Left hindlimb (tissue), 1 donor: ENCODE measurements around the gene AGTRAP.

Experiments
- DNase-seq: peaks from one replicate; pipeline ENCODE4 v3.0.0-alpha.2; 2018

AGTRAP gene, protein sequence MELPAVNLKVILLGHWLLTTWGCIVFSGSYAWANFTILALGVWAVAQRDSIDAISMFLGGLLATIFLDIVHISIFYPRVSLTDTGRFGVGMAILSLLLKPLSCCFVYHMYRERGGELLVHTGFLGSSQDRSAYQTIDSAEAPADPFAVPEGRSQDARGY

DNA sequence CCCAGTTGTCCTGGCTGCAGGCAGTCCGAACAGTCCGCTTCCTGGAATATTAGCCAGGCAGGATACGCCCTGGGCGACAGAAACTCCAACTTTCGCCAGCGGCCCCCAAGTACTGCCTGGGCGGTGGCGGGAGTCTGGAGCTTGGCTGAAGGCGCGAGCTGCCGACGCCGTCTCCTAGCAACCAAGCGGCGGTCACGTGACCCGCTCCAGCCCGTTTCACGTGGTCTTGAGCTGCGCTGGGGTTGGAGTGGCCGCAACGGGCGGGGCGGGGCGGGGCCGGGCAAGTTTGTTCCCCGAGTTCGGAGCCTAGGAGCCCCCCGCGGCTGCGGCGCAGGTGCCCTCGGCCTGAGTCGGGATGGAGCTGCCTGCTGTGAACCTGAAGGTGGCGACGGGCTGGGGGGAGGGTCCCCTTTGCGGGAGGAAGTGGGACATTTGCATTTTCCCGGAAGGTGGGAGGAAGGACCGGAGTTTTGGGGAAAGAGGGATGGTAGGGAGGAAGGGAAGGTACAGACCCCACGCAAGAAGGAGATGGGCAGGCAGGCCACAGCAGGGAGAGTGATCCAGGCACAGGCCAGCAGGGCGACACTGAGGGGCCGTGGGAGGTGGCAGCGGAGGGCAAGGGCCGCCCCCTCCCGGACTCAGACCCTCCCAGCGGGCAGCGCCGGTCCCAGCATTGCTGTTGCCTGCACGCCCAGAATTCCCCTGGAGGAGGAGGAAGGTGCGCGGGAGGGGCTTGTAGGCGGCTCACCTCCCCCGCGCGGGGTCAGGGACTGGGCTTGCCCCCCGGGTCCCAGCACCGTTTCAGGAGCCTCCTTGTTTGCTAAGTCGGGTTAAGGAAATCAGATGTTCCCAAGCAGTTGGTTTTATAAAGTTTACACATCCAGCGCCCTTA lies at the start of gene AGTRAP:
Gene AGTRAP, plus strand, starts transcription at position 283 of the 892 bp plus-strand sequence. Its CDS starts 73 bp downstream, at position 356.
- peak; percentile 97 for DNase-seq

DNA sequence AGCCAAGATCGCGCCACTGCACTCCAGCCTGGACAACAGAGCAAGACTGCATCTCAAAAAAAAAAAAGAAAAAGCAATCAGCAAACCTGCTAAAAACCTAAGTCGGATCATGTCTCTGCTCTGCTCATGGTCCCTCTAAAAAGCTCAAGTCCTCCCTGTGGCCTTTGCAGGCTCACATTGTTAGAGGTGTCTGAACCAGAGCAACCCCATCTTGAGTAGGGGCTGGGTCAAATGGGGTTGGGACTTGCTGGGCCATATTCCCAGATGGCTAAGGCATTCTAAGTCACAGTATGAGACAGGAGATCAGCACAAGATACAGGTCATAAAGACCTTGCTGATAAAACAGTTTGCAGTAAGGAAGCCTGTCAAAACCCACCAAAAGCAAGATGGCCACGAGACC lies 47.4 kb upstream of the AGTRAP start:
- no peak for DNase-seq

DNA sequence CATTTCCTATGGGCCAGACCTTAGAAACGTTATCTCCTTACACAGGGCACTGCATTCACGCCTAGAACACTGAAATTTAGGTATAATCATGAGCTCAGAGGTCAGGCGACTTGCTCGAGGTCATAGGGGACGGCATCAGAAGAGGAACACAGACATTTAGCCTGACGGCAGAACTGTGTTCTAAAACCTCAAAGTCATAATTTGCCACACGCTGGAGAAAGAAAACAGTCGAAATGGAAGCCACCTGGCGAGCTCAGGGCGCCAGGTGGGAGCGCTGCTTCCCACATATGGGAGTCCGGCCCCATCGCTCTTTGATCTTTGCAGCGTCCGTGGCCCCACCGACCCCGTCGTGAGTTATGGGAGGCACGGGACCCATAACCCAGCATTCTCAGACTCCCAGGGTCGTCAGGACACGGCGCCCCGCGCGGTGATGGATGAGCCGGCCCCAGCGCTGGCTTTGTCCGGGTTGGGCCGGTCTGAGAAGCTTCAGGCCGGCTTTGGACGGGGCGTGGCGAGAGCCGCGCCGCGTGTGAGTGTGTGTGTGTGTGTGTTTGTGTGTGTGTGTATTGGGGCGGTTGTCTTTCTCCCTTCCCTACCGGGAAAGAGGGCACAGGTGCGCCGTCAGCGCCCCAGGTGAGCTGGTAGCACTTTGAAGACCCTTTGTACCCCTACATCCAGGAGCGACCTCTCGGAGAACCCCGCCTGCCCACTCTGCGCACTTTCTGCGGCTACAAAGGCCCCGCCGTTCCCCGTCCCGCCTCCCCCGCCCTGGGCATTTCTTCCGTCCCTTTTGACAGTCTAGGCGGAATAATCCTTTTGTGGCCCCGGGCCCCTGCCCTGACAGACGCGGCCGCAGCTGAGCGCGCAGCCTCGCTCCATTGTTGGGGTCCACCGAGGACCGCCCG lies 45.3 kb upstream of the AGTRAP start:
- DNase-seq = no peak

DNA sequence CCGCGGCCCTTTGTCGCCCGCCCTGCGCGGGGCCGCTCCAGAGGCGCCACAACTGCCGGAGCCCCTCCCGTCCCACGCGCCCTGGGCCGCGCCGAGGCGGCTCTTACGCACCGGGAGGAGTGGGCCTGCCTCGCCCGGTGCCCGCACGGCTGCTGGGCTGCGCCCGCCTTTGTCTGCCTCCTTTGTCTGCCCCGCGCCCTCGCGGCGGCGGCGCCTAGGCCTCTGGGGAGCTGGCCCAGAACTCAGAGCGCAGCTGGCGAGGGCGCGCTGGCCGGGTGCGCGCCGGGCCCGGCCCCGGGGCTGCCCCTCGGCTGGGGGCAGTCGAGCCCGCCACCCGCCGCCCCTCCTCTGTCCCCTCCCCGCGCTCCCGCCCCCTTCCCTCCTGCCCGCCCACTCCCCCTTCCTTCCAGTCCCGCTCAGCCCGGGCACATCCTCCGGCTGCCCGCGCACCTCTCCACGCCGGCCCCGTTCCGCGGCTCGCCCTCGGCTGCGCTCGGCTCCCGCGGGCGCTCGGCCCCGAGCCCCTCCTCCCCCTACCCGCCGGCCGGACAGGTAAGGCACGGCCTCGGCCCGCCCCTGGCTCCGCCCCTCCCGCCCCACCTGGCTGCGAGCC lies 44.5 kb upstream of the AGTRAP start, which contains the start of gene DRAXIN:
Gene DRAXIN, plus strand, starts transcription at position 409 of the 613 bp plus-strand sequence. CDS start 14,549 bp downstream, outside the sequence.
- DNase-seq = no peak

DNA sequence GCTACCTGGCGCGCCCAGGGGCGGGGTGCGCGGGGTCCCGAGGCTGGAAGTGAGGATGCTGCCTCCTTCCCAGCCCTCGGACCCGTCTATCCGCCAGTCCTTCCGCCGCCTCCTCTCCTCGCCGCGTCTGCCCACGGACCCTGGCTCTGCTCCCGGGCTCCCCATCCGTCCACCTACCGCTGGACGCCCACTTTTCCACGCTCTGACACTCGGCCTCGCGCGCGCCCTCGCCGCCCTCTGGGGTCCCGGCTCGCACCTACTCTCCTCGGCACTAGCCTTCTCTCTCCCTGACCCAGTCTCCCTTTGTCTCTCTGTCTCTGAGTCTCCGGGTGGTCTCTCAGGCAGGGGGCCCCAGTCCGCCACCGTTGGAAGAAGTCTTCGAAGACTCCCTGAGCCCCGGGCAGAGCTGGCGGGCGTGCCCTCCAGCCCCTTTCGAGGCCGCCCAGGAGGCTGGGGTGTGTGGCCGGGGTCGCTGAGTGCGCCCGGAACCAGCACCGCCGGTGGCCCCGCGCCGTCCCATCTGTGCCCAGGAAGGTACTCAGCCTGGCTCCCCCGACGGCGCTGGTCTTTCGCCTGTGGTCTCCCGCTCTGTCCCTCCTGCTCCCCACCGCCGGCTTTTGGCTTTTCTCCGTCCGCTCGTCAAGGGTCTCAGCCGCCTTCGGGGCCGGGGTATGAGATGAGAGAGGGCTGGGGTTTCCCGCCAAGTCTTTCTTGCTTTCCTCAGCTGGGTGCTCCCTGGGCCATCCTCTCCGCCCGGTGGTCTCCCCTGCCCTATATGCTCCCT lies 43.8 kb upstream of the AGTRAP start:
- DNase-seq = no peak

DNA sequence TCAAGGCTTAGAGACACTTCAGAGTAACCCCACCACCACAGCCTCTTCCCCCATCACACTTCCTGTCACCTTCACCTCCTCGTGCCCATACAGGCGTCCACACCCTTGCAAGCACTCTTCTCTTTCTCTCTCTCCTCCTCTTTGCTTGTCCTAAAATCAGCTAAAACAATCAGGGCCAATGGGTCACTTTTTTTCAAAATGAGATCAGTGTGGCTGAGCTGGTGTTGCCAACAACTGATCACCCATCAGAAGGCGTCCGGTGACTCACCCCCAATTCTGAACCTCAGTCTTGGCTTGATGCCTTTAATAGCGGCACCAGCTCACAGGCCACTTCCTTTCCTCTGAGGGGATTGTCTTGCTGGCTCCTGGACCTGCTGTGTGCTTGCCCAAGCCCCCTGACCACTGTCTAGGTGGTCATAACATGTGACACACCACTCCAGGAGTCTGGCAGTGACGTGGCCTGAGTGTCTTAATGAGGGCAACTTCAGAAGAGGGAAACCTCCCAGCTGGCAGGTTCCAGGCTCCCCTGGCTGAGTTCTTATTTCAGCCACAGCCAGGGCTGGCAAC lies 42.8 kb upstream of the AGTRAP start:
- no peak for DNase-seq

DNA sequence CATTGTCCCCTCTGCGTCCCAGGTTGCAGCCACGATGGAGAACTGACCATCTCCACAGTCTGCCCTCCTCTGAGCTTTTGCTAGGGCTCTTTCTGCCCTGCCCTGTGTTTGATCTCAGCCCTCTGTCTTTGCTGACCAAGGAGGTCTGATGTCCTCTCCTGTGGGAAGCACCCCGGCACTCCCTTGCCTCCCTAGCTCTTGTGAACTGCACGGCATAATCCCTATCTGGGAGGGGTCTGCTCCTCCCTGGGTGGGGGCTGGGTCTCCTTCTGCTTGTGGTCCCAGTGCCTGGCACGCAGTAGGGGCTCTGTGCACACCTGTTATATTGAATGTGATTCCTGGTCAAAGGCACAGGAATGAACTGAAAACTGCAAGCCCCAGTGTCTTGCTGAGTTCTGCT lies 42.0 kb upstream of the AGTRAP start:
- DNase-seq = no peak

DNA sequence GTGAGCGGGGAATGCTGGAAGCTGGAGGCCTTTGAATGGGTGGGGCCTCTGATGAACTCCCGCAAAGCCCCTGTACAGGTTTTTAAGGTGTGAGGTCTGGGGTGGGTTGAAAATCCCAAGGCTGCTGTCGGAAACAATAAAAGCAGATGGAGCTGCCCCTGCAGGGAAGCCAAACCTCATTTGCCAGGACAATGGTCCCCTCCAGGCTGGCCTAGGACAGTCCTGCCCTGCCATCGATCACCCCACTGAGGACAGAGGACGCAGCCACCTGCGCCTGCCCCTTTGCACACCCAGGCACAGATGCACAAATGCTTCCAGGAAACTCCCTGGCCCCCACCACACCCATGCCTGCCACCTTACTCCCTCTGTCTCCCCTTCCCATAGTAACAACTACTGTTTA lies 40.1 kb upstream of the AGTRAP start:
- DNase-seq = no peak

DNA sequence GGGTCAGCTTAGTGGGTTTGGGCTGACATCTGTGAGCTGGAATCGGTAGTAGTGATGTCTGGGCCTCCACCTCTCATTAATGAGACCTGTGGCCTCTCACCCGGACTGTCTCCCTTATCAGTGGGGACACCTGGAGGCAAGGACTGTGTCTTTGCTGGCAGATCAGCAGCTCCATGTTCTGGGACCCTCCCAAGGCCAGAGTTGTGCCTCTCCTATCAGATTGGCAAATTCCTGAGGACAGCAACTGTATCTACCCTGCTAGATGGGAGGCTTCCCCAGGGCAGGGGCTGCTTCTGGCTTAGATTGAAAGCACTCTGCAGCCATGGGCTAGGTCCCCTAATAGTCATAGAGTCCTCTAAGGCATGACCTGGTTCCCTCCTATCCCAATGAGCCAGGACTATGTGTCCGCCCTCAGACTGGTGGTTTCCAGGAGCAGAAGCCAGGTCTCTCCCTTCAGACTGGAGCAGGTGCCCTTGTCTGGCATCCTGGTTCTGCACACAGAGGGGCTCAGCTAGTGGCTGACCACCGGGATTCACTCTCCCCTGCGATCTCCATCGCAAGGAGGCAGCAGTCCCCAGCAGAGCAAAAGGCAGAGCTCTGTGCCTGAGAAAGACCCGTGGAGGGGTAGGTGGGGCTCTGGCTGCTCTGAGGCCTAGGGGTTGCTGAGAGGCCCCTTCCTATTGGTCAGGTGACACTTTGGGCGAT lies 38.6 kb upstream of the AGTRAP start:
- no peak for DNase-seq

DNA sequence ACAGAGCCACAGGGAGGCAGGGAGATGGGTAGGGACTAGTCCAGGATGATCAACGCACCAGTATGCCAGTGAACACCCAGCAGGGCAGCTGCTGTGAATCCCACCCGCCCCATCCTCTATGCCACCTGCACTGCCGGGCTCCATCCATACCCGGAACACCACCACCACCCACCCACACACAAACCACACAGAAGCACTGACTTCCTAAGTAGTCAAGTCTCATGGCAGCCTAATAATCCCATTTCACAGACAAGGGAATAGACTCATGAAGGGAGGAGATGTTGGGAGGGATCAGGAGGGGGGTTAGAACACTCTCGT lies 38.1 kb upstream of the AGTRAP start:
- DNase-seq = no peak

DNA sequence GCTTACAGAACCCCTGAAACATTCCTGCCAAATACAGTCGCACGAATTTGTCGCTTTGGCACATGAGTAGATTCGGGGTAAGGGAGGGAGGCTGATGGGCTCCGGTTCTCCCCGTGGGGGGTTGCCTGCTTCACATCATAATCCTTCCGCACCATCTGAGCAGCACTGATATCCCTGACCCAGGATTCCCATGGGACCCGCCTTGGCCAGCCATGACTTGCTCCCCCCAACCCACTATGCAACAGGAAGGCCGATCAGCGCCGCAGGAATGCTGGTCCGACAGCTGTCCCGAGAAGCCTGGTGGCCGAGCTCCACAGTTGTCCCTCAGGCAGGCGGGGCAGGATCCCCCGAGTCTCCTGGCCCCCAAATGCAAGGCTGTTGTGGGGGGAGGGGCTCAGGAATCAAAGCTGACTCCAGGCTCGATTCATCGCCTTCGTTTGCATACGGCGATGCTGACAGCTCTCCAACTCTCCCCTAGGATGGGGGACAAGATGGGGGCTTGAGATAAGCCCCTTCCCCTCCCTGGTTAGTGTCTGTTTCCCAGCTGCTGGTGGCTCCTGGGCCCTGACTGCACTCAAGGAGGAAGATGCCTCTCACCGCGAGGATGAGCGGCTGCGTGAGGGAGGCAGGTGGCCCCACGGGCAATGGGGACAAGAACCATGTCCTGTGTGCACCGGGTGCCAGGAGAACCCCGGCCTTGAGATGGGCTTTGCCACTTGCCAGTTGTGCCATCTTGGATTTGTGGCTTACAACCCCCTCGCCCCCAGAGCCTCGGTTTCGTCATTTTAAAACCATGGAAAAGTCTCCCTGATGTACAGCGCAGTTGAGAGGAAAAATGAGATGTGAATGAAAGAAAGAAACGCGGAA lies 35.1 kb upstream of the AGTRAP start:
- no peak for DNase-seq

DNA sequence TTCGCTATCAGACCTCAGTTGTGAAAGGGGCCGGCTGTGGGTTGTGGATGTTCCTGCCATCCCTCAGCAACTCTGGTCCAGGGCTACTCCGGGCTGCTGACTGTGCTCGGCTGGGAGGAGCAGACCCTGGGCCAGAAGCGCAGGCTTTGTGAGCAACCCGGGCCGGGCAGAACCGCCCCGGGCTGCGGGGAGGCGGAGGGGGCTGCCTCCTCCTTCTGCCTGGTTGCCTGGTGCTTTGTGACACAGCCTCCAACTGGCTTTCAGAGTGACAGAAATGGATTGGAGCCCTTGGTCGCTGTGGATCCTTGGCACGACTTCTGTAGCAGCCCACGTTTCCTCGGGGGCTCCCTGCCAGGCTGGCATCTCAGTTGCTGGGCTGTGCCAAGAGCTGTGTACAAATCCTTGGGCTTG lies 34.4 kb upstream of the AGTRAP start:
- DNase-seq = peak; percentile 55

DNA sequence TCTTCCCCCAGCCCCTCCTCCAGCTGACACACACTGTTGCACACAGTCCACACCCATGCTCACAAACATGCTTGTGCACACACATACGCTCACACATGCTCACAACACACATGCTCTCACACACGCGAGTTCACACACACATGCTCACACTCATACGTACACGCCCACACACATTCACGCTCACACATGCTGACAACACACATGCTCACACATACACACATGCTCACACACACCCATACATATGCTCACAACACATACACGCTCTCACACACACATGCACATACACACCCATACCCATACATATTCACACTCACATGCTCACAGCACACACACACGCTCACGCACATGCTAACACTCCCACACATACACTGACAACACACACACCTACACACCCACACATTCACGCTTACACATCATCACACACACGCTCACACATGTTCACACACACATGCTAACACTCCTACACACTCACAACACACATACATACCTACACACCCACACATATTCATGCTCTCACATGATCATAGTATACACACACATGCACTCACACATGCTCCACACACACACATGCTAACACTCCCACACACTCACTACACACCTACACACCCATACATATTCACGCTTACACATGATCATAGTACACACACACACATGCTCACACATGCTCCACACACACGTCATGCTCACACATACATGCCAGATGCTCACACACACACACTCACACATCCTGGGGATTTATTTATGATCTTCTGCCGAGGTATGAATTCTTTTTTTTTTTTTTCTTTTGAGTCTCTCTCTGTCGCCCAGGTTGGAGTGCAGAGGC lies 33.7 kb upstream of the AGTRAP start:
- DNase-seq = no peak

DNA sequence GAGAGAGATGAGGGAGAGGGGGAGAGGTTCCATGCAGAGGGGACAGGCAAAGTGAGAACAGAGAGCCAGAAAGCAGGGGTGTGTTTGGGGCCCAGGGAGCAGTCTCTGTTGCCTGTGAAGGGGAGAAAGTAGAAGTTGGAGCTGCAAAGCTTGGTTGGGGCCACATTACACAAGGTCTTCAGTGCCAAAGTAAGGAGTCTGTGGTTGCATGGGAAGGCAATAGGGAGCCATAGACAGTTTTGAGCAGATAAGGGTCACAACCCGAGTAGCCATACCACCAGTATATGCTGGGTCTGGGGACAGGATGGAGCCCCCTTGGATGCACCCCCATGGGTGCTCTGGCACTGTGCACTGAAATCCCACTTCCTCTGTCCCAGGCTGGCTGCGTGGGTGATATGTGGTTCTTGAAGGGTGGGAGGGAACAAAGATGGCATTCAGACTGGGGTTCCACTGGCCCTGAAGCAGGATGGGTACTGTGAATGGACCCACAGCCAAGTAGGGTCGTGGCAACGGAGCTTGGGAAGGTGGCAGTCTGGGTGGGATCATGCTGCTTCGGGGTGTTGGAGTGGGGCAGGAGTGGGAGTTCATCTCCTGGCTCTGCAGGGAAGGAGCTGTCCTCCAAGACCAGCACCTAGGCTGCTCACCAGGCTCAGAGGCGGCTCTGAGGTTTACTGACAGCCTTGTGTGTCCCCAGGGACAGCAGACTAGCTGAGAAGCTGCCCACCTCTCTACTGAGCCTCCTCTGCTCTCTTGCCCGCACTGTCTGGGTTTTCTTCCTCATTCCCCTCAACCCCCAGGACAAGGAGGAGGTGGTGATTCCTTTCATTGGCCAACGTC lies 32.4 kb upstream of the AGTRAP start:
- no peak for DNase-seq

DNA sequence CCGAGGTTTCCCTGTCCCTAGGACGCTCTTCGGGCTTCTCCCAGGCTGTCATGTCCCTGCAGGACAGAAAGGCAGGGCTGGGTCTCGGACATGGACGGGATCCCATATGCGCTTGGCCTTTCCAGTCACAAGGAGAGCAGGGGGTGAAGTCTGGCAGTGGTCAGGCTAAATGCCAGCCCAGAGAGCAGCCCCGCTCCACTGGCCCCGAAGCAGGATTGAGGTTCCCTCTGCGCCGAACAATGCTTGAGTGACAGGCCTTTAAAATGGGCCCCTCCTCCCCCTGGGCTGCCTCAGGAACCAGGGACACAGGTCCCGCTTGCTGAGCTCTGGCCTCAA lies 31.8 kb upstream of the AGTRAP start:
- DNase-seq = no peak

DNA sequence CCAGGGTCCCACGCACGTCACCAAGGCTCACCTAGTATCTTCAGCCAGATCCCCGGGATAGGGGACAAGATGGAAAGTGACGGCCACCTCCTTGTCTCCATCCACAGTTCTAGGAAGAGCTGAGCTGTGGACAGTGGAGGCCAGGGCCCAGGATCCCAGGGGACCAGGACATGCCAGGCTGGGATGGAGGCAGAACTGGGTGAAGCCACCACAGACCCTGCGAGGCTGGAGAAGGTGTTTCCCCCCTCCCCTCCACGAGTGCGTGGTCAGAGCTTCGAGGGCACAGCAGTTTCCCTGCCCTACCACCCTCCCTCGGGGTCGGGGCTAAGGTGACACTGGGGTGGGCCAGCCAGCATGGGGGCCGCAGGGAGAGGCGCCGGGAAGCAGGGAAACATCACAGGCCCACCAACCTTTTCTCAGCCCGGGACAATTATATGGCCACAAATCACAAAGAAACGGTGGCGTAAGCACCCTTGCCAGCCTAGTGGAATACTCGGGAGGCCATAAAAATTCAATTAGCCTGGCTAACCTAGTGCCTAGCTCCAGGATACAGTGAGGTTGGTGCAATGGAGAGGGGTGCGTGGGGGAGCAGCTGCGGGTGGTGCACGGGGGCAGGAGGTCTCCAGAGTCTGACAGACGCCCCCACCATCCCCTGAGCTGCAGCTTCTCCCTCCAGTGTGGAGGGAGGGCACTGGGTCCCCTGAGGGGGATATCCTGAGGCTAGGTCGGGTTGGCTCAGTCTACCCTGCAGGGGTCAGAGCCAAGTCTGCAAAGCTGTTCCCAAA lies 31.1 kb upstream of the AGTRAP start:
- DNase-seq = no peak

DNA sequence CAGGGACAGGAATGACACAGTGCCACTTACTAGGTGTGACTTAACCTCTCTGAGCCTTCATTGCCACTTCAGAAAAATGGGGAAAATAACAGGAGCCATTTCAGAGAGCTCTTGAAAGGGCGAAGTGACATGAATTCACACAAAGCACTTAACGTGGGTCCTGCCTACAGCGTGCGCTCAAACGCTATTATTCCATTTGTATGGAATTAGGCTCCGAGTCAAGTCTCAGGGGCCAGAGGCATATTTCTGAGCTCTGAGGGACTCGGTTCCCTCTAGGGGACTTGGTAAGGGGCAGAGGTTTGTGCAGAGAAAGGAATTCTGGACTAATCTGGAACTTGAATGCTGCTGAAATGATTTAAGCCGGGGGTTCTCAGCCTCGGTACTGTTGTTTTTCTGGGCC lies 30.3 kb upstream of the AGTRAP start:
- no peak for DNase-seq

DNA sequence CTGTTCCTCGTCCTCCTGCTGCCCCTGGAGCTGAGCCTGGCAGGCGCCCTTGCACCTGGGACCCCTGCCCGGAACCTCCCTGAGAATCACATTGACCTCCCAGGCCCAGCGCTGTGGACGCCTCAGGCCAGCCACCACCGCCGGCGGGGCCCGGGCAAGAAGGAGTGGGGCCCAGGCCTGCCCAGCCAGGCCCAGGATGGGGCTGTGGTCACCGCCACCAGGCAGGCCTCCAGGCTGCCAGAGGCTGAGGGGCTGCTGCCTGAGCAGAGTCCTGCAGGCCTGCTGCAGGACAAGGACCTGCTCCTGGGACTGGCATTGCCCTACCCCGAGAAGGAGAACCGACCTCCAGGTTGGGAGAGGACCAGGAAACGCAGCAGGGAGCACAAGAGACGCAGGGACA lies 29.6 kb upstream of the AGTRAP start:
- no peak for DNase-seq
